Glomerular visceral epithelial cell (primary cell): ENCODE results near the gene ADARB2.

Experiments
- DNase-seq: peaks from one replicate; pipeline ENCODE4 v3.0.0-alpha.2; 2016; ENCODE audit errors: extremely low spot score

The ADARB2 gene

DNA sequence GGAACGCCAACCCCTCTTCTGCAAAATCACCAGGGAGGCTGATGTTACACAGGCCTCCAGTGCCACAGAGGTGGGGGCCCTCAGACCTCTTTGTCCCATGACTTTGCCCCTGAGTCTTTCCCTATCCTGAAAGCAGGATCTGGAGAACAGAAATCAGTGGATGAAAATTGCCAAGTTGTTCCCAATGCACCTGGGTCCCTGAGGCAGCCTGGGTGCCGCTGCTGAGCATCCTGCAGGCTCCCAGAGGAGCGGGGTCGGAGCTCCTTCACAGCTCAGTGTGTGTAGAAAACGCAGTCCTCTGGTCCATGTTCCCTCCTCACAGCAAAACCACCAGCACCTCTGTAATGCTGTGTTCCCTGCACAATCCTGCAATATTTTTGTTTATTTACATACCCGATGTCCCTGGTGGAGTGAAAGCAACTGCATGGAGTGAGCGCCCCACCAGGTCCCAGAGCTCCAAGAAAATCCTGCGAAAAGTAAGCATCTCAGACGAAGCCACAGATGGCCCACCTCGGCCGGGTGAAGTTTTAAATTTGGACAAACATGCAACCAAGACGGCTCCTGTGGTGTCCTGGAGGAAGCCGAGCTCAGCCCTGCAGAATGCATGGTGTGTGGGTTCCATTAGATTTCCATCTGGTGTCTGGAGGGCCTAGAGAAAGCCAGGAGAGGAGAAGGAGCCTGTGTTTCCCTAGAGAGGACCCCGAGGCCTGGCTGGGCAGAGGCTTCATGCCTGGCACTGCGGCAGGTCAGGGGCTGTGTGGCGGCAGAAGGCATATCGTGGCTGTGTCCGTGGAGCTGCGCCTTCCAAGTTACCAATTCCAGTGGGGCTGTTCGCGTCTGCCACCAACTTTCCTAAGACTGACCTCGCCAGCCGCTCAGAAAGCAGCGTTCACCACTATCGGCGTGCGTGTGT is 445.9 kb downstream of the ADARB2 start:
- no peak for DNase-seq

DNA sequence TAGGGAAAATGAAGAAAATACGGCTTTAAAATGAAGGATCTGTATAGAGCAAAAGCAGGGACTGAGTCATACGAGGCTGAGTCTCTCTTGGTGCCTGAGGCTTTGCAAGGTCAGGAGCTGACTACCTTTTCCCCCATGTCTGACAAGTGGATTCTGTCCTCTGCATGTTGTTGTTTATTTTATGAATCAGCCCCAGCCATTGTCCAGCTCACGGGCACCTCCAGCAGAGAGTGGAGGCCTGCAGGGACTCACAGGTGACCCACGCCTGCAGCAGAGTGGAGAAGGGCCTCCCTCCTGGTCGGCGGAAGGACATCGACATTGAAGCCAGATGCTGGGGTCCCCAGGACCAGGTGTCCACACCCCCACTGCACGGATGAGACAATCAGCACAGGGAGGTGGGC is 447.3 kb downstream of the ADARB2 start:
- no peak for DNase-seq

DNA sequence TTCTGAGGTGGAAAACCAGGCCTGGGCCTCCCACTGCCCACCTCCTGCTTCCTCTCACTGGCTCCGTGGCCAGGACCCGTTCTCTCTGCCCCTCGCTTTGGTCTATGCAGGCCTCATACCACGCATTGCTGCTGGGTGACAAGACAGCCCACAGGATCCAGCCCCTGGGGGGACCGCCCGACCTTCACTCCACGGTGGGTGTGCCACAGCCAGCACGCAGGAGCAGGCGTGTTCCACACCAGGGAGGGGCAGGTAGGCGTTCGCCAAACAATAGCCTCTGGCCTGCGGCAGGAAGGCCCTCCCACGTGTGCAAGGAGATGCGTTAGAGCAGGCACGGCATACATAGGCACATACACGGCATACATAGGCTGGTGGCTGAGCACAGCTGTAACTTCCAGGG is 447.7 kb downstream of the ADARB2 start:
- no peak for DNase-seq

DNA sequence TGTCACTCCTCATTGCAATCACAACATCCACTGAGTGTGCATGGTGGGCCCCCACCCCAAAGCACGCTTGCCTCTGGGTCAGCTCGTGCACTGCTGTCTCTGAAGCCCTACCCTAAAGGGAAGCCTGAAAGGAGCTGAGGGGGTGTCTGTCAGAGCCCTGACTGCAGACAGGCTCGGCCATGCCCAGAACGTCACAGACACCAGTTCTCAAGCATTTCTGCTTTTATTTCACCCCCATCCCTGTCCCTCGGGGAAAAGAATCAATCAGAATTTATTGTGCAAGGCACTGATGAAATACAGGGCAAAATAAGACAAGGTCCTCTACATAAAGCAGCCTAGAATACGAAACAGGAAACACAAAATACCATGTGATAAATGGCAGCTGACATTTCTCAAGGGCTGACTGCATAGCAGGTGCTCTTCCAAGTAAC is 449.3 kb downstream of the ADARB2 start:
- no peak for DNase-seq

DNA sequence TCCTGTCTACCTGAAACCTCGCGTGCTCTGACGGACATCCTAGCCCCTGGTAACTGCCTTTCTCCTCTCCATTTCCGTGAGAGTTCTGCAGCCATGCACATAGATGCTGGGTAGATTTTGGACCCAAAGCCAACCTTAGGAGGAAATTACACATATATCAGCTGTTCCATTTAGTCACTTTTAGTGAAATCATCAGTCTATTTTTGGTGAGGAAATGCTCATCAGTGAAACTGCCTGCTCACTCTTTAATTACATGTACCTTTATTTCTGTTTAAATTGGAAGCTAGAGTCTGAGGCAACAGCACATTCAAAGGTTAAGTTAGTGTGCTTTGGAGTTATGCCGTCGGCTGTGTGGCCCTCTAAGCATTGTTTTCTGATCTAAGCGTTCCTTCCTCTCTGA is 449.8 kb downstream of the ADARB2 start:
- no peak for DNase-seq

DNA sequence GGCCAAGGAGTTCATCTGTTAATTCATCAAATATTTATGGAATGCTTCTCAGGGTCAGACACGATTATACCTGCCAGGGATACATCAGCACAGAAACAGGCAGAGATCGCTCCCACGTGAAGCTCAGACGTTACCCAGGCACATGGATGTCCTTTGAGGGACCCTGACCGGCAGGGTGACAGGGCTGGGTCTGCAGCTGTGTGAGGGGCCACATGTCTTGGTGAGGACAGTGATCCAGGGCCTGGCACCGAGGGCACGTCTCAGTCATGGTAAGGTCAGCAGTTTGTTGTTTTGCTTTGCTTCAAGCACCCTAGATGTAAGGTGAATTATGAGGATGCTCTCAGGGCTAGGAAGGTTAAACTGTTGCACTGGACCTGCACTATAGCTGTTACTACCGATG is 453.2 kb downstream of the ADARB2 start:
- no peak for DNase-seq

DNA sequence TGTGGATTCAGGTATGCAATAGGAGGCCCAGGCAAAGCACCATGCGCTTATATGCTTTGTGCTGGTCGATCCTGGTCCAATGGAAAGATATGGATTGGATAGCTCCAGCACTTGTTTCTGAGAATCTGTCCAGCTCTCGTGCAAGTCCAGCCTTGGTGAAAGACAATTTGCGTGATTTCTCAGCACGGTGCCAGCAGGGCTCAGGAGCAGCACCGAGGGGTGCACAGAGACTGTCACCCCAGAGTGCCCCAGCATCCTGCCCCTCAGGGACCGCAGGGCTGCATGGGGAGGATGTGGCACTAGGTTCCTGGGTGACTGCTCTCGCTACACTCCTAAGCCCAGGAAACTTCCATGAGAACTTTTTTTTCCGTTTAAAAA is 455.9 kb downstream of the ADARB2 start:
- no peak for DNase-seq

DNA sequence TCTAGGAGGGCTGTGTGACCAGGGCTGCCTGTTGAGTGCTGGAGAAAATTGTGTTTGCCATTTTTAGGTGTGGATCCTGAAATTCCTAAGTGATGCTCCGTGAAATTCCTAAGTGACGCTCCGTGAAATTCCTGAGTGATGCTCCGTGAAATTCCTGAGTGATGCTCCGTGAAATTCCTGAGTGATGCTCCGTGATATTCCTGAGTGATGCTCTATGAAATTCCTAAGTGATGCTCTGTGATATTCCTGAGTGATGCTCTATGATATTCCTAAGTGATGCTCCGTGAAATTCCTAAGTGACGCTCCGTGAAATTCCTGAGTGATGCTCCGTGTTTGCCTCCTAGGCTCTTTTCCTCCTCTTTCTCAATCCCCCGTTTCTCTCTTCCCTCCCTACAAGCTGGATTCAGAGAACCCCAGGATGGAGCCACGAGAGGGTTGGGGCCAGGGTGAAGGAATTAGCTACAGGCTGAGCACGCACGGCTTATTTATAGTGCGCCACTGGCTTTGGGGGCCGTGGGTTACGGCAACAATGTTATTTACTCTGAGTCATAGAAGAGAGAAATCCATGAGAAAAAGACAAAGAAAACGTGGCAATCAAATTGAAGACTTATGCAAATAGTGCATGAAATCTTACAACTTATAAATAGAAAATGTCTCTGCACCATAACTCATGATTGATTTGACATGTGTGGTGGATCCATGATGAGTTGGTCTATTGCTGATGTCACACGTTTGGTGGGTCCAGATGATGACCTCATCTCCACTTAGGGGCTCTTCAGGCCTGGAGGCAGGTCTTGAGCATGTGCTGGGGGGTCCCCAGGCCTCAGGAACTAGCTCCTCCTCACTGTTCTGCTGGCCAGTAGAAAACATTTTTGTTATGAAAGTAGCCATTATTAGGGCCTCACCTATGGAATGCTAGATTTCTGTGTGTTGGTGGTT is 456.6 kb downstream of the ADARB2 start:
- no peak for DNase-seq

DNA sequence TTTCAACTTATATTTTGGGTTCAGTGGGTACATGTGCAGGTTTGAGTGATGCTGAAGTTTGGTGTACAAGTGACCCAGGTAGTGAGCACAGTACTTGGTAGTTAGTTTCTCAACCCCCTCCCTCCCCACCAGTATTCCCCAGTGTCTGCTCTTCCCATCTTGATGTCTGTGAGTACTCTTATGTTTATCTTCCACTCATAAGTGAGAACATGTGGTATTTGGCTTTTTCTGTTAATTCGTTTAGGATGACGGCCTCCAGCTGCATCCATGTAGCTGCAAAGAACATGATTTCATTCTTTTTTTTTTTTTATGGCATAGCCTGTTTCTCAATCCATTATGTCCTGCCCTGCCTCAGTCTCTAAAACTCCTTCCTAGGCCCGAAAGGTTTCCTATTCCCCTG is 459.0 kb downstream of the ADARB2 start:
- no peak for DNase-seq

DNA sequence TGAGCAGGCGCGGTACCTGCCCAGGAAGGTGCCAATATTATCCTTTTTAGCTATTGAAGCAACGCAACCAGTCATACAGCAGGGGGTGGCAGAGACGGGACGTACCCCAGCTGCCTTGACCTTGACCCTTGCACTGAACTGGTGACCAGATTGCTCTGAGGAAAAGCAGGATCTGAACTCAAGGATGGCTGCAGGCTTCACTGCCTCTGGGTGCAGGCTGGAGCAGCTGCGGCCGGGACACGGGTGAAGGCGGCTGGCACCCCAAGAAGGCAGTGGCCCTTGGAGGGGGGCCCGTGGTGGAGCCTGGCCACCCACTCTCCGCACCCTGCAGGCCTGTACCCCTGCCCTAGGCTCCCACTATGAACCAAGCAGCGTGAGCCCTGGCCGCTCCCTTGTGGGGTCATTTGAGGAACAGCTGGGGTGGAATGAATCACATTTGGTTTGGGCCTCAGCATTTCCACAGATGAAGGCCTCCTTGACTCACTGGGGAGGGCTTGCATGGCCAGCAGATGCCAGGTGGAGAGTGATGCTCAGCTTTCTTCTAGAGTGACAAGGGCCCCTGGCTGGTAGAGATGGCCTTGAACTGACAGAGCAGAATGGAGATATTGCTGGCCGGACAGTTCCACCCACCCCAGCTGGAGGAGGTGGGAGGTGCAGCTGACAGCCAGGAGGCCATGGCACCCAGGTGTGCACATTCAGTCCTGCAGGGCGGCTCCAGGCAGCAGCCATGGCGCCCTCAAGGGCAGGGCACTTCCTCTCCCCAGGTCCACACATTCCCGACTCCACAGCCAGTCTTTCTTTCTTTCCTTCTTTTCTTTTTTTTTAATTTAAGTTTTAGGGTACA is 462.4 kb downstream of the ADARB2 start:
- no peak for DNase-seq

DNA sequence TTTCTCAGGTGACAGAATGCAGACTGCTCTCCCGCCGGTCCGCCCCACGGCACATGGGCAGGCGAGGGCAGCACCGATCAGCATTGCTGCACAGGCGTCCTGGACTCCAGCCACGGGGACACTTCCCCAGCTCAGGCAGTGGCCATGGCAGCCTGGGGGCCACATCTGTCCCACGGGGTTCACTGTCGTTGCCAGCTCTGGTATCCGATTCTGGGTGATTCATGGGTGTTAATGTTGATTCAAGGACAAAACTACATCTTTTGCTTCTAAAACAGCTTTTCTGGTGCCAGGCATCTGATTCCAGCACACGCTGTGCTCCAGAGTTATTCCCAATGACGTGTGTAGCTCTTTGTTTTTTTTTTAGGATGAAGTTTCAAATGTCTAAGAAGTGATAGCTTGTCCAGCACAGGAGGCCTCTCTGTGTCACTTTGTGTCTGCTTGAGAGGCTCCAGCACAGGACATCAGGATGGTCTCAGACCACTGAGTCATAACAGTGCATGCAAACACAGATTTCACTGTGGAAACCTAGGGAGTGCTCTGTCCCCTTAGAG is 463.1 kb downstream of the ADARB2 start:
- DNase-seq: no peak

DNA sequence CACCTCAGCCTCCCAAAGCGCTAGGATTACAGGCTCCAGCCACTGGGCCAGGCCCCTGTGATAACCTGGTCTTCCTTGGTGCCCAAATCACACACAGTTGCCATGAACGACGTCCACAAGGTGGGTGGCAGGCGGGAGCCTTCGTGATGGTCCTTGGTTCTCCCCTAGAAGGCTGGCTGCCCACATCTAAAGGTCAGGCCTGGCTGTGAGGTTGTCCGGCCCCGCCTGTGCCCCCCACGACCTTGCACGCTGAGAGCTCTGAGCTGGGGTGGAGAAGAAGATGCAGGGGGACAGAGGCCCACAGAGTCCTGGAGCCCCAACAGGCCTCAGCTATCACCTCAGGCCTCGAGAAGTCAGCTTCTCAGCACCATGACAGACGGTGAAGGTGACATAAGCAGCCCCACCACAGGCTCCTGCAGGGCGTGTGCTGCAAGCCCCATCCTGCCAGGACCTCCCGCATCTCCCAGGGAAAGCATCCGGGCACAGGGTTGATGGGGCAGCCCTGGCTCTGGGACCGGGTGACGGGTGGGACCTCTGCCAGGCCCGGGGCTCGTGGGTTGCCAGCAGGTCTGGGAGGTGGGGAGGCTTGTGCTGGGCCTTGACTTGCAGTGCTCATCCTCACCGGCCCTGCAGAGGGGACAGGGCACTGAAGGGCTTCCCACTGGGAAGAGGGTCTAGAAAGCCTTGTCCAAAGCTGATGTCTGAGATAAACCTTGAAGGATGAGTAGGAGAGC is 463.8 kb downstream of the ADARB2 start:
- no peak for DNase-seq

DNA sequence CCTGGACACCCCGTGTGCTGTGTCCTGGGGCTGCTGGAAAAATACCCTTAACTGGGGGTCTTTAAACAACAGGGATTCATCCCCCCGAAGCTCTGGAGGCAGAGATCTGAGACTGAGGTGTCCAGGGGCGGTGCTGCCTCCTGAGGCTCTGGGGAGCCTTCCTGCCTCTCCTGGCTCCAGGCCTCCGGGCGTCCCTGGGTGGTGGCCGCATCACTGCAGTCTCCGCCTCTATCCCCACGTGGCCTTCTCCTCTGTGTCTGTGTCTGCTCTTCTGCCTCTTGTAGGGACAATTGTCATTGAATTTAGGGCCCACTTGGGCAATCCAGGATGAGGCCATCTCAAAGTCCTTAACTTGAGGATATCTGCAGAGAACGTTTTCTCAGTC is 464.6 kb downstream of the ADARB2 start:
- no peak for DNase-seq

DNA sequence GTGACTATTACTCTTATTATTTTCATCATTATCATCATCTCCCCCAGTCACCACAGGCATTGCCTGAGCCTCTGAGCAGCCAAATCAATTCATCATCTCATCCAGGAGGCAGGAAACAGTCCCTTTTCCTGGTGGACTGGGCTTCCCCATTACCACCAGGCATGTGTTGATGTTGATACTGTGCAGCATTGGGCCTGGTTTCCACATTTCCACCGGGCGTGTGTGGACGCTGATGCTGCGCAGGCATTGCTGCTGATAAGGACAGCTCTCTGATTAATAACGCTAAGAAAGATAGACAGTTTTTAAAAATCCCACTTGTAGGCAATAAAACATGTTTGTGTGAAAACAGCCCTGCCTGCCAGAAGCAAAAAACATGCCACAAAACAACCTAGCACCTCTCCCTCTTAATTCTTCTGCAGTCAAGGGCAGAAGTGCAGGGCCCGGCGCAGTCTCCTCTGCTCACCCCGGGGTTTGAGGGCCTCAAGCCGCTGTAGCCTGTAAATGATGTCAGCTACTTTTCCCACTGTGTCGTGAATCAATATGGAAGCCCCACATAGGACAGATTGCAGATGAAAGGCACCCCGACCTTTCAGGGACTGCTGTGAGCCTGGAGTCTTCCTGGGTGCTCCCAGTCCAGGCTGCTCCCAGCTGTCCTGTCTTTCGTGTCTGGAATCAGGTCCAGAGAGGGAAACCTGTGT is 465.1 kb downstream of the ADARB2 start:
- DNase-seq: no peak

DNA sequence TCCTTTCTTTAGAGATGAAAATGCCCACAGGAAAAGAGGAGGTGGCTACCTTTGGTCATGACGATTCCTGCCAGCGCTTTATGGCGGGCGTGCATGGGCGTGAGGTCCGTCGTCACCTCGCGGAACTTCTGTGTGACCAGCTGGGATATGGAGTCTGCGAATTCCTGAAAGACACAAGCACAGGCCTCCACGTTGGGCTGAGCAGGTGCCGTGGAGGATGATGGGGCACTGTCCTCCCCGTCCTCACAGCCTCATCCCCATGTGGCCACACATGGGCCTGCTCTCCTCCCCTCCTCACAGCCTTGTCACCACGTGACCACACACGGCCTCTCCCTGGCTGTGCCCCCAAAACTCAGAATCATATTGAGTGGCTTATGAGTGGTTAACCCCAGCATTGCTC is 466.4 kb downstream of the ADARB2 start:
- DNase-seq: no peak

DNA sequence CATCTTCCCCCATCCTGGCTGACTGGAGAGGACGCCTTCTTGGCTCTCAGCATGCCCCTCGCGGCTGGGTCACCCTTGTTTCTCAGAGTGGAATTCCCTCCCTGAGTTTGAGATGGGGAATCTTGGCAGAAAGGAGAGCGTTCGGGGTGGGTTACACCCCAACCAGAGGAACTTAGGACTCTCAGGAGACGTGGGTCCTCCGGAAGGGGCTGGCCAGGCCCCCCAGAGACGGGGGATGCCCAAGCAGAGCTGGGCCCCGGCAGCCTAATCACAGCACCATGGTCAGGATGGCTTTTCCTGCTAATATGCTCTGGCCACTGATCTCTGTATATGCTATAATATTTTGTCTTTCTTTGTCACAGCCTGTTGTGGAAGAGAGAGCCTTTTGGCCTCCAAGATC is 466.8 kb downstream of the ADARB2 start:
- no peak for DNase-seq

DNA sequence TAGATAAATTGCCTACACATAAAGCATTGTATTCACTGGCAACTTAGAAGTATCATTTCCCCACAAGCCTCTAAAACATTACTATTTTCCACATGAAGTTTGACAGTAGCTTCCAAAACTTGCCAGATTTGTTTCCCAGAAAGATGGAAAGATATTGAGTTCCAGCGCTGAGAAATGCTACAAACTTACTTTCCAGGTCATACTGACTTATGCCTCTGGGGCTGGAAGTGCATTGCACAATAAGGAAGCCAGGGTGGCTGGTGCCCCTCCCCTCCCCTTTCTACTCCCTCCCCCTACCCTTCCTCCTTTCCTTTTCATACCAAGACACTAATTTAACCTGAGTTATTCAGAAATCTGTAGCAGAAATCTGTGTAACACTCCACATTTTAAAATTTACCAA is 468.5 kb downstream of the ADARB2 start:
- DNase-seq: no peak

DNA sequence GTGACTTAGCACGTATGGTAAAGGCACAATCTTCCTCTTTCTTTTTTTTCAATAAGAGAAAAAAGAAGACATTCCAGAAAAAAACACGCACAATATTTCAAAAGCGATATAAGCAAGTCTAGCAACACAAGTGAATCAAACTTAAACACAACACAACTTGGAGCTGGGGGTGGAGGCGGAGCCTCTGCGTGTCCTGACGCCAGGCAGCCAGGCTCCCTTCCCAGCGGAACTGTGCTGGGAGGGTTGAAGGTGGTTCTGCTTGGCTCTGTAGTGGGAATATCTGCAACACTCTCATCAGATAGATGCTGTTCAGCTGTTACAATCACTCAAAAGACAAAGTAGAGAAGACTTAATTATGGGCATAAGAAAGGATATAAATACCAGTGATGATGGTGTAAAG is 469.8 kb downstream of the ADARB2 start:
- DNase-seq: no peak

DNA sequence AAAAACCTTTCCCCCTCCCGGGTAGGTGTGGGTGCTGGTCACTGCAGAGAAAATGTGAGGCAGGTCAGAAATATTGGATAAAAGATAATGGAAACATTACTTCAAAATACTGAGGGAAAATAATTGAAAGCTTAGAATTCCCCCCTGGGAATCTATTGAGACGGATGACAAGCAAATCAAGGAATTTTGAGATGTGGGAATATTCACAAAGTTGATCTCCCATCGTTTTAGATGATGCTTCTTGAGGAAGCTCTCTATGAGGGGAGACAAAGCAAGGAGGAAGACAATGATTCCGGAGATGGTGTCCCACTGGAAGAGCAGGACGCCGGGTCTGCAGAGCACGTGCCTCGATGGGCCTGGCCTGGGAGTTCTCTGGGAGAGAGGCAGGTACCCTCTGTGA is 470.2 kb downstream of the ADARB2 start:
- no peak for DNase-seq
